Measurements from ENCODE around the gene SNX18.
"Not testable (repeated sequence)": the region's sequence is repeated elsewhere in the genome, so short reads cannot be mapped to it uniquely, and the experiment has no call there.

Gene SNX18

DNA sequence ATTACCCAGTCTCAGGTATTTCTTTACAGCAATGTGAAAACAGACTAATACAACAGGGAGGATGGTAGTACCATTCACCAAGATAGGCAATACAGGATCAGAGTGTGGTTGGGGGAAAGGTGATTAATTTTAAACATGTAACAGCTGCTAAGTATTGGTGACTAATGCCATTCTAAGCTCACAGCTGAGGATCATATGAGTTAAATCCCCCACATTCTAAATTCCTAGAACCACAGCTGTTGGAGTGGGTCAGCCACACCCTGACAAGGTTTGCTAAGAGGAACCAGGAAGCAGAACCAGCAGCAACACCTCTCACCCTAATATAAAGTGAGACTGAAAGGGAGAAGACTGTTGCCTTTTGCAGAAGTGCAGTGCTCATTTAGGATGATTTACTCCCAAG lies 37.3 kb upstream of the SNX18 start:
- no peak for TF ChIP-seq CTCF (IDR thresholded peaks at IDR 0.05; ENCODE audit: insufficient read depth, low read depth, low read length, missing control alignments)
- H3K4me3 ChIP-seq (ENCODE audit: low read length): no peak overlapping the region
- peak; percentile 50 for DNase-seq (ENCODE audit: low read depth)

- TF ChIP-seq CTCF (IDR thresholded peaks at IDR 0.05; ENCODE audit: insufficient read depth, low read depth, low read length, missing control alignments): no peak
- H3K4me3 ChIP-seq (ENCODE audit: low read length): no peak overlapping the region
- no peak for DNase-seq (ENCODE audit: low read depth)
Measured at GRCh38 chr5:54484219-54484894, 33.2 kb upstream of the SNX18 start.

DNA sequence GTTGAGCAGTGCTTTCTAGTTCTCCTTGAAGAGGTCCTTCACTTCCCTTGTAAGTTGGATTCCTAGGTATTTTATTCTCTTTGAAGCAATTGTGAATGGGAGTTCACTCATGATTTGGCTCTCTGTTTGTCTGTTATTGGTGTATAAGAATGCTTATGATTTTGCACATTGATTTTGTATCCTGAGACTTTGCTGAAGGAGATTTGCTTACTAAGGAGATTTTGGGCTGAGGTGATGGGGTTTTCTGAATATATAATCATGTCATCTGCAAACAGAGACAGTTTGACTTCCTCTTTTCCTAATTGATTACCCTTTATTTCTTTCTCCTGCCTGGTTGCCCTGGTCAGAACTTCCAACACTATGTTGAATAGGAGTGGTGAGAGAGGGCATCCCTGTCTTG lies 31.9 kb upstream of the SNX18 start:
- H3K4me3 ChIP-seq (ENCODE audit: low read length); DNase-seq (ENCODE audit: low read depth): not testable (repeated sequence)

- DNase-seq (ENCODE audit: low read depth); H3K4me3 ChIP-seq (ENCODE audit: low read length): not testable (repeated sequence)
Measured at GRCh38 chr5:54489648-54489979, 27.9 kb upstream of the SNX18 start.

- no peak overlapping the region for H3K4me3 ChIP-seq (ENCODE audit: low read length)
- no peak for TF ChIP-seq CTCF (IDR thresholded peaks at IDR 0.05; ENCODE audit: insufficient read depth, low read depth, low read length, missing control alignments)
- peak; percentile 24 for DNase-seq (ENCODE audit: low read depth)
Measured at GRCh38 chr5:54491326-54491725, 26.2 kb upstream of the SNX18 start.

- H3K4me3 ChIP-seq (ENCODE audit: low read length): no peak overlapping the region
- DNase-seq (ENCODE audit: low read depth): no peak
- TF ChIP-seq CTCF (IDR thresholded peaks at IDR 0.05; ENCODE audit: insufficient read depth, low read depth, low read length, missing control alignments): no peak
Measured at GRCh38 chr5:54492178-54492577, 25.4 kb upstream of the SNX18 start.

- no peak overlapping the region for H3K4me3 ChIP-seq (ENCODE audit: low read length)
- DNase-seq (ENCODE audit: low read depth): no peak
- TF ChIP-seq CTCF (IDR thresholded peaks at IDR 0.05; ENCODE audit: insufficient read depth, low read depth, low read length, missing control alignments): no peak
Measured at GRCh38 chr5:54495027-54495426, 22.5 kb upstream of the SNX18 start.

- no peak for TF ChIP-seq CTCF (IDR thresholded peaks at IDR 0.05; ENCODE audit: insufficient read depth, low read depth, low read length, missing control alignments)
- no peak overlapping the region for H3K4me3 ChIP-seq (ENCODE audit: low read length)
Measured at GRCh38 chr5:54514291-54514690, 3.3 kb upstream of the SNX18 start.

More at GRCh38 chr5:54514291-54514690, 3.3 kb upstream of the SNX18 start:
- no peak for DNase-seq (ENCODE audit: low read depth)

Data from epithelial cell of esophagus (primary cell).